Type B pancreatic cell (in vitro differentiated cells): ENCODE data around the gene THUMPD2. TPM values are rescaled to one million over a fixed set of nuclear protein-coding genes. Genes with fewer than 3 reads are reported as not detected.
"Not testable (repeated sequence)": the region's sequence is repeated elsewhere in the genome, so short reads cannot be mapped to it uniquely, and the experiment has no call there.

Experiments
- DNase-seq: peaks from one replicate; pipeline ENCODE4 v3.0.0; 2021; ENCODE audit warnings: mixed read lengths; ENCODE audit not compliant: unreplicated experiment; ENCODE audit errors: extremely low spot score
- H3K27ac Mint-ChIP-seq: 2 replicates; pipeline ENCODE4 v1.8.0; 2021; ENCODE audit warnings: mild to moderate bottlenecking, mixed read lengths
- H3K27me3 Mint-ChIP-seq: 2 replicates; pipeline ENCODE4 v1.8.0; 2021; ENCODE audit warnings: mixed read lengths
- H3K36me3 Mint-ChIP-seq: 2 replicates; pipeline ENCODE4 v1.8.0; 2021; ENCODE audit warnings: mixed read lengths
- H3K4me1 Mint-ChIP-seq: one replicate; pipeline ENCODE4 v1.8.0; 2021; ENCODE audit warnings: mixed read lengths; ENCODE audit not compliant: unreplicated experiment
- H3K4me3 Mint-ChIP-seq: 2 replicates; pipeline ENCODE4 v1.8.0; 2021; ENCODE audit warnings: mild to moderate bottlenecking, mixed read lengths
- H3K9me3 Mint-ChIP-seq: 2 replicates; pipeline ENCODE4 v1.8.0; 2021; ENCODE audit warnings: mixed read lengths
- total RNA-seq: library from RNA; stranded (reverse); gene quantifications from 2 replicates; pipeline ENCODE4 v1.2.1, GENCODE V29; 2021; ENCODE audit warnings: low replicate concordance
- TF ChIP-seq, protein P1 (sequence below): fragments of 200-600 bp; sonication (generic); conservative IDR thresholded peaks from 2 replicates; pipeline ENCODE4 v1.5.0; 2021; ENCODE audit warnings: antibody characterized with exemption, mild to moderate bottlenecking

The THUMPD2 gene
- total RNA-seq, 1 donor from 2014 or later = 11.7 TPM

DNA sequence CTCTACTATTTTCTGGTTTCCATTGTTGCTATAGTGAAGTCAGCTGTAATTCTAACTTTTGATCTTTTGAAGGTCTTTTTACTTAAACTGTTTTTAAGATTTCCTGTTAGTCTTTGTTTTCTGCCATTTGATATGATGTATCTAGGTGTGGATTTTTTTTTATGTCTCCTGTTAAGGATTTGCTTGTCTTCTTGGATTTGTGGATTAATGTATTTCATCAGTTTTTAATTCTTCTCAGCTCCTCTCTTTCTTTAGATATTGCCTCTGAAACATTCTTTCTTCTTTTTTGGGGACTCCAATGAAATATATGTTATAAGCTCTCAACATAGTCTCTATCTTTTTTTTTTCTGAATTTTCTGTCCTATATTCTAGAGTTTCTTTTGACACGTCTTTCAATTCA is 24.8 kb upstream of the THUMPD2 start:
- H3K36me3 Mint-ChIP-seq = no peaks in the 10 kb centered on the region
- peaks cover 5% of the 10 kb centered on the region for H3K9me3 Mint-ChIP-seq
- TF ChIP-seq, protein P1, sequence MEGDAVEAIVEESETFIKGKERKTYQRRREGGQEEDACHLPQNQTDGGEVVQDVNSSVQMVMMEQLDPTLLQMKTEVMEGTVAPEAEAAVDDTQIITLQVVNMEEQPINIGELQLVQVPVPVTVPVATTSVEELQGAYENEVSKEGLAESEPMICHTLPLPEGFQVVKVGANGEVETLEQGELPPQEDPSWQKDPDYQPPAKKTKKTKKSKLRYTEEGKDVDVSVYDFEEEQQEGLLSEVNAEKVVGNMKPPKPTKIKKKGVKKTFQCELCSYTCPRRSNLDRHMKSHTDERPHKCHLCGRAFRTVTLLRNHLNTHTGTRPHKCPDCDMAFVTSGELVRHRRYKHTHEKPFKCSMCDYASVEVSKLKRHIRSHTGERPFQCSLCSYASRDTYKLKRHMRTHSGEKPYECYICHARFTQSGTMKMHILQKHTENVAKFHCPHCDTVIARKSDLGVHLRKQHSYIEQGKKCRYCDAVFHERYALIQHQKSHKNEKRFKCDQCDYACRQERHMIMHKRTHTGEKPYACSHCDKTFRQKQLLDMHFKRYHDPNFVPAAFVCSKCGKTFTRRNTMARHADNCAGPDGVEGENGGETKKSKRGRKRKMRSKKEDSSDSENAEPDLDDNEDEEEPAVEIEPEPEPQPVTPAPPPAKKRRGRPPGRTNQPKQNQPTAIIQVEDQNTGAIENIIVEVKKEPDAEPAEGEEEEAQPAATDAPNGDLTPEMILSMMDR = no peak
- no peak overlapping the region for H3K27ac Mint-ChIP-seq
- DNase-seq = no peak
- no peak overlapping the region for H3K4me3 Mint-ChIP-seq
- H3K4me1 Mint-ChIP-seq = no peaks in the 10 kb centered on the region
- H3K27me3 Mint-ChIP-seq = peaks cover 4% of the 10 kb centered on the region

DNA sequence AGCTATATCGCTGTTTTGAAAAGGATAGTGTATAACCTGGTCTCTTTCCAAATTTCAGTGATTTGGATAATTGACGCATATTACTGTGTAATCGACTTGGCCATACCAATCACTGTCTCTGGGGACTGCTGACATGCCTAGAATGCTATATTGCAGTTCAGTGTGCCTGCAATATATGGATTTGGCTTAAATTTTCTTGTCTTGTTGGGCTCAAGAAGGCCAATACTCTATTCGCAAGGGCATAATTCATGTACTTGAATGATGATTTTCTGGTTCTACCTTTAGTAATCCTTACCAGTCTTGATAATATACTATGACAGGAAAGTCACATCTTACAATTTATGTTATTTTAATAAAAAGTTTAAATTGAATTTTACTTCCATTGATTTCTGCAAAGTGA is 21.7 kb upstream of the THUMPD2 start:
- Mint-ChIP-seq H3K36me3 (no peaks in the 10 kb centered on the region), H3K27ac (no peak overlapping the region), H3K9me3 (peaks cover 5% of the 10 kb centered on the region), H3K27me3 (peaks cover 4% of the 10 kb centered on the region), H3K4me3 (no peak overlapping the region), H3K4me1 (no peaks in the 10 kb centered on the region)
- TF ChIP-seq, protein P1 = no peak
- DNase-seq = no peak

DNA sequence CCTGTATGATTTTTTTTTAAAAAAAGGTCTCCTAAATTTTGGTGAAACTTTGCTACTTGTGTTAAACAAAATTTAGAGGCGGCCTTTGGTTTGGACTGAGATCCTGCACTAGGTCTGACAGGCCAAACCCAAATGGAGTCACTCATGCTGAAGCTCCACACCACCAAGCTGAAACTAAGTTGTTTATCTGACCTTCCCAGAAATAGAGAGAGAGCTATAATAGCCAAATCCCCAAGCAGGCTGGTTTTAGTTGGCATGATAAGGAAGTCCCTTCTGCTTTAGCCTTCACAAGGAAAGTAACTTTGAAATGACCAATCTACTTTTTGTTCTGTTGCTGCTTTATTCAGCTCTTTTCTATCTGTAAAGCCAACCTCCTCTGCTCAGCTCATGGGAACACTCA is 17.1 kb upstream of the THUMPD2 start:
- Mint-ChIP-seq H3K4me1 (no peaks in the 10 kb centered on the region), H3K9me3 (no peaks in the 10 kb centered on the region), H3K36me3 (no peaks in the 10 kb centered on the region), H3K27ac (no peak overlapping the region), H3K27me3 (peaks cover 4% of the 10 kb centered on the region), H3K4me3 (no peak overlapping the region)
- TF ChIP-seq, protein P1 = no peak
- DNase-seq = no peak

DNA sequence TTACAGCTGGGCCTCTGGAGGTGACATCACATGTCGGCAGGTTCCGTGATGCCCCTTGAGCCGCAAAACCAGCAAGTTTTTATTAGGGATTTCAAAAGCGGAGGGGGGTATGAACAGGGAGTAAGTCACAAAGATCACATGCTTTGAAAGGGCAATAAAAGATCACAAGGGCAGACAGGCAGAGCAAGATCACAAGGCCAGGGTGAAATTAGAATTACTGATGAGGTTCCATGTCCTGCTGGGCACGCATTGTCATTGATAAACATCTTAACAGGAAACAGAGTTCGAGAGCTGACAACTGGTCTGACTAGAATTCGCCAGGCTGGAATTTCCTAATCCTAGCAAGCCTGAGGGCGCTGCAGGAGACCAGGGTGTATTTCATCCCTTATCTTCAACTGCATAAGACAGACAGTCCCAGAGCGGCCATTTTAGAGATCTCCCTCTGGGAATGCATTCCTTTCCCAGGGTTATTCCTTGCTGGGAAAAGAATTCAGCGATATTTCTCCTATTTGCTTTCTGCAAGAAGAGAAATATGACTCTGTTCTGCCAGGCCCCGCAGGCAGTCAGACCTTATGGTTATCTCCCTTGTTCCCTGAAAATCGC is 11.3 kb upstream of the THUMPD2 start:
- not testable (repeated sequence) for DNase-seq, H3K4me3 Mint-ChIP-seq, H3K4me1 Mint-ChIP-seq, H3K27me3 Mint-ChIP-seq, H3K27ac Mint-ChIP-seq, H3K36me3 Mint-ChIP-seq, H3K9me3 Mint-ChIP-seq

DNA sequence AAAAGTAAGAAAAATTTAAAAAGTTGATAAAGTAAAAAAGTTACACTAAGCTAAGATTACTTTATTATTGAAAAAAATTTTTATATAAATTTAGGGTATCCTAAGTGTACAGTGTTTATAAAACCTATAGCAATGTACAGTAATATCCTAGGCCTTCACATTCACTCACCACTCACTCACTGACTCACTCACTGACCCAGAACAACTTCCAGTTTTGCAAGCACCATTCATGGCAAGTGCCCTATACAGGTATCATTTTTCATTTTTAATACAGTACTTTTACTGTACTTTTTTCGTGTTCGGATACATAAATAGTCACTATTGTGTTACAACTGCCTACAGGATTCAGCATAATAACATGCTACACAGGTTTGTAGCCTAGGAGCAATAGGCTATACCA is 8.9 kb upstream of the THUMPD2 start:
- TF ChIP-seq, protein P1 = no peak
- Mint-ChIP-seq H3K27ac (no peak overlapping the region), H3K36me3 (no peaks in the 10 kb centered on the region), H3K4me3 (no peak overlapping the region), H3K27me3 (no peaks in the 10 kb centered on the region), H3K9me3 (peaks cover 5% of the 10 kb centered on the region), H3K4me1 (peaks cover under 1% of the 10 kb centered on the region)
- DNase-seq = no peak

DNA sequence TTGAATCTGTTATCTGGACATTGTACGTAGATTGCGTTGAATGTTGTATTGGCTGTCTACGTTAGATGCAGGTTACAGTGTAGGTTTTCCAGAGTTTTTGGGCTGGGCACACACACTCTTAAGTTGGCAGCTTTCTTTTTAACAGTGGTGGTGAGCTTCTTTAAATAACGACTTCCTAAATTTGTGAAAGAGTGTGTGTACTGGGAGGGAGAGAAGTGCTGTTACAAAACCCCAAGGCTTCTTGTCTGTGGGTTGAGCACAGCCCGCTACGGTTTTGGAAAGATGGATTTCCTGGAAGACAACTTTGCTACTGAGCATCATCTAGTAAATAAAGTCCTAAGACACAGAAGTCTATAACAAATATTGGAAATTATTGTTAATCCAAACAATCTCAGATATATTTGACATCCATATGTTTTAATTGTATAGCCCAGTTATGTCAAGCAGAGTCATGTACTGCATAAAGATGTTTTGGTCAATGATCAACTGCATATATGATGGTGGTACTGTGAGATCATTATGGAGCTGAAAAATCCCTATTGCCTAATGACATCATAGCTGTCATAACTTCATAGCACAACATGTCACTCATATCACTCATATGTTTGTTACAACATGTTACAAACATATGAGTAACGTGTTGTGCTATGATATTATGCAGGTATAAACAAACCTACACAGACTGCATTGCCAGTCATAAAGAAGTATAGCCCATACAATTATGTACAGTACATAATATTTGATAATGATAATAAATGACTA is 7.9 kb upstream of the THUMPD2 start:
- Mint-ChIP-seq H3K27ac (no peak overlapping the region), H3K9me3 (peaks cover 5% of the 10 kb centered on the region), H3K4me3 (no peak overlapping the region), H3K36me3 (no peaks in the 10 kb centered on the region), H3K4me1 (peaks cover 3% of the 10 kb centered on the region), H3K27me3 (no peaks in the 10 kb centered on the region)
- no peak for DNase-seq
- TF ChIP-seq, protein P1 = no peak
